HEK293 (cell line): ENCODE measurements around the gene LRRC10B.

ENCODE experiments used
- KLF1 ChIP-seq: fragments of 450-650 bp; formaldehyde crosslinking; IDR thresholded peaks from 2 replicates; pipeline ENCODE4 v1.5.1; 2016; ENCODE audit warnings: missing biosample characterization, missing genetic modification characterization
- ZBTB1 ChIP-seq: fragments of 450-650 bp; formaldehyde crosslinking; IDR thresholded peaks from 2 replicates; pipeline ENCODE4 v1.5.1; 2016; ENCODE audit warnings: missing biosample characterization, missing genetic modification characterization
- ZFHX2 ChIP-seq: fragments of 450-650 bp; formaldehyde crosslinking; conservative IDR thresholded peaks from 2 replicates; pipeline ENCODE4 v1.5.1; 2016; ENCODE audit warnings: missing biosample characterization, missing genetic modification characterization
- ZNF114 ChIP-seq: fragments of 450-650 bp; formaldehyde crosslinking; IDR thresholded peaks from 2 replicates; pipeline ENCODE4 v1.5.0; 2017; ENCODE audit warnings: missing biosample characterization, missing genetic modification characterization
- ZNF121 ChIP-seq: fragments of 450-650 bp; formaldehyde crosslinking; IDR thresholded peaks from 2 replicates; pipeline ENCODE4 v1.5.1; 2016; ENCODE audit warnings: missing biosample characterization, missing genetic modification characterization
- ZNF274 ChIP-seq, 2 experiments: fragments of 200-500 bp in 1 of 2; fragments of 450-650 bp in 1 of 2; sonication (Bioruptor generic) in 1 of 2; formaldehyde crosslinking in 1 of 2; IDR thresholded peaks; 2 replicates each; pipeline versions ENCODE4 v1.5.1 to v1.6.1; 2014 to 2016; ENCODE audit warnings: borderline replicate concordance in 1 of 2, inconsistent platforms in 1 of 2, low read length in 1 of 2, missing biosample characterization in 1 of 2, missing genetic modification characterization in 1 of 2
- ZNF660 ChIP-seq: fragments of 450-650 bp; IDR thresholded peaks from 2 replicates; pipeline ENCODE4 v1.5.1; 2018; ENCODE audit warnings: missing biosample characterization, mild to moderate bottlenecking, missing genetic modification characterization
- ZNF837 ChIP-seq: fragments of 450-650 bp; formaldehyde crosslinking; IDR thresholded peaks from 2 replicates; pipeline ENCODE4 v1.5.1; 2016; ENCODE audit warnings: missing biosample characterization, missing genetic modification characterization
- ZSCAN23 ChIP-seq: fragments of 450-650 bp; formaldehyde crosslinking; IDR thresholded peaks from 2 replicates; pipeline ENCODE4 v1.5.1; 2016; ENCODE audit warnings: missing biosample characterization, missing genetic modification characterization
- TF ChIP-seq, protein P1 (sequence below): fragments of 450-650 bp; formaldehyde crosslinking; IDR thresholded peaks from 2 replicates; pipeline ENCODE4 v1.5.1; 2016; ENCODE audit warnings: missing biosample characterization, missing genetic modification characterization
- TF ChIP-seq, protein P2 (sequence below): fragments of 450-650 bp; formaldehyde crosslinking; conservative IDR thresholded peaks from 2 replicates; pipeline ENCODE4 v1.5.1; 2016; ENCODE audit warnings: low read depth, missing biosample characterization, missing genetic modification characterization
- TF ChIP-seq, protein P3 (sequence below): fragments of 450-650 bp; formaldehyde crosslinking; IDR thresholded peaks from 2 replicates; pipeline ENCODE4 v1.5.1; 2016; ENCODE audit warnings: missing biosample characterization, missing genetic modification characterization

DNA sequence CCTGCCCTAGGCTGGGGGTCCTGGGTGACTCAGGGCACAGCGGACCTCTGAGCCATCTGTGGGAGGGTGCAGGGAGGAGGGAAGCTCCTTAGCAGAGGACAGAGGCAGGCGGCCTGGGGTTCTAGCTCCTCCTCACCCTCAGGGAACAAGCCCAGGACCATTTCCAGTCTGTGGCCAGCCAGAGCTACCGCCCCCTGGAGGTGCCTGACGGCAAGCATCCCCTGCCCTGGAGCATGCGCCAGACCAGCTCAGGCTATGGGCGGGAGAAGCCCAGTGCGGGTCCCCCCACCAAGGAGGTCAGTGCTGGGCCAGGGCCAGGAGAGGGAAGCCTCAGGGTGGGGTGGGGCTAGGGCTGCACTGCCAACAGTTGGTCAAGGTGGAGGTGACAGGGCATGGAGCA lies 26.0 kb upstream of the LRRC10B start:
- TF ChIP-seq, protein P1, sequence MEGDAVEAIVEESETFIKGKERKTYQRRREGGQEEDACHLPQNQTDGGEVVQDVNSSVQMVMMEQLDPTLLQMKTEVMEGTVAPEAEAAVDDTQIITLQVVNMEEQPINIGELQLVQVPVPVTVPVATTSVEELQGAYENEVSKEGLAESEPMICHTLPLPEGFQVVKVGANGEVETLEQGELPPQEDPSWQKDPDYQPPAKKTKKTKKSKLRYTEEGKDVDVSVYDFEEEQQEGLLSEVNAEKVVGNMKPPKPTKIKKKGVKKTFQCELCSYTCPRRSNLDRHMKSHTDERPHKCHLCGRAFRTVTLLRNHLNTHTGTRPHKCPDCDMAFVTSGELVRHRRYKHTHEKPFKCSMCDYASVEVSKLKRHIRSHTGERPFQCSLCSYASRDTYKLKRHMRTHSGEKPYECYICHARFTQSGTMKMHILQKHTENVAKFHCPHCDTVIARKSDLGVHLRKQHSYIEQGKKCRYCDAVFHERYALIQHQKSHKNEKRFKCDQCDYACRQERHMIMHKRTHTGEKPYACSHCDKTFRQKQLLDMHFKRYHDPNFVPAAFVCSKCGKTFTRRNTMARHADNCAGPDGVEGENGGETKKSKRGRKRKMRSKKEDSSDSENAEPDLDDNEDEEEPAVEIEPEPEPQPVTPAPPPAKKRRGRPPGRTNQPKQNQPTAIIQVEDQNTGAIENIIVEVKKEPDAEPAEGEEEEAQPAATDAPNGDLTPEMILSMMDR, result peak; percentile 21; the same call in 1 of the 2 replicates
- TF ChIP-seq ZSCAN23 (tag by site-specific recombination) (no peak), ZBTB1 (tag by site-specific recombination) (no peak), KLF1 (tag by site-specific recombination) (no peak), ZNF837 (tag by site-specific recombination) (no peak), ZFHX2 (no peak), ZNF660 (no peak), ZNF274 (IDR thresholded peaks at IDR 0.05; ENCODE audit: low read length) (no peak), ZNF274 (tag by site-specific recombination; IDR thresholded peaks at IDR 0.05; ENCODE audit: borderline replicate concordance) (no peak), ZNF121 (tag by site-specific recombination) (no peak), ZNF114 (no peak)
- TF ChIP-seq, protein P2, sequence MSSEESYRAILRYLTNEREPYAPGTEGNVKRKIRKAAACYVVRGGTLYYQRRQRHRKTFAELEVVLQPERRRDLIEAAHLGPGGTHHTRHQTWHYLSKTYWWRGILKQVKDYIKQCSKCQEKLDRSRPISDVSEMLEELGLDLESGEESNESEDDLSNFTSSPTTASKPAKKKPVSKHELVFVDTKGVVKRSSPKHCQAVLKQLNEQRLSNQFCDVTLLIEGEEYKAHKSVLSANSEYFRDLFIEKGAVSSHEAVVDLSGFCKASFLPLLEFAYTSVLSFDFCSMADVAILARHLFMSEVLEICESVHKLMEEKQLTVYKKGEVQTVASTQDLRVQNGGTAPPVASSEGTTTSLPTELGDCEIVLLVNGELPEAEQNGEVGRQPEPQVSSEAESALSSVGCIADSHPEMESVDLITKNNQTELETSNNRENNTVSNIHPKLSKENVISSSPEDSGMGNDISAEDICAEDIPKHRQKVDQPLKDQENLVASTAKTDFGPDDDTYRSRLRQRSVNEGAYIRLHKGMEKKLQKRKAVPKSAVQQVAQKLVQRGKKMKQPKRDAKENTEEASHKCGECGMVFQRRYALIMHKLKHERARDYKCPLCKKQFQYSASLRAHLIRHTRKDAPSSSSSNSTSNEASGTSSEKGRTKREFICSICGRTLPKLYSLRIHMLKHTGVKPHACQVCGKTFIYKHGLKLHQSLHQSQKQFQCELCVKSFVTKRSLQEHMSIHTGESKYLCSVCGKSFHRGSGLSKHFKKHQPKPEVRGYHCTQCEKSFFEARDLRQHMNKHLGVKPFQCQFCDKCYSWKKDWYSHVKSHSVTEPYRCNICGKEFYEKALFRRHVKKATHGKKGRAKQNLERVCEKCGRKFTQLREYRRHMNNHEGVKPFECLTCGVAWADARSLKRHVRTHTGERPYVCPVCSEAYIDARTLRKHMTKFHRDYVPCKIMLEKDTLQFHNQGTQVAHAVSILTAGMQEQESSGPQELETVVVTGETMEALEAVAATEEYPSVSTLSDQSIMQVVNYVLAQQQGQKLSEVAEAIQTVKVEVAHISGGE, result no peak
- TF ChIP-seq, protein P3, sequence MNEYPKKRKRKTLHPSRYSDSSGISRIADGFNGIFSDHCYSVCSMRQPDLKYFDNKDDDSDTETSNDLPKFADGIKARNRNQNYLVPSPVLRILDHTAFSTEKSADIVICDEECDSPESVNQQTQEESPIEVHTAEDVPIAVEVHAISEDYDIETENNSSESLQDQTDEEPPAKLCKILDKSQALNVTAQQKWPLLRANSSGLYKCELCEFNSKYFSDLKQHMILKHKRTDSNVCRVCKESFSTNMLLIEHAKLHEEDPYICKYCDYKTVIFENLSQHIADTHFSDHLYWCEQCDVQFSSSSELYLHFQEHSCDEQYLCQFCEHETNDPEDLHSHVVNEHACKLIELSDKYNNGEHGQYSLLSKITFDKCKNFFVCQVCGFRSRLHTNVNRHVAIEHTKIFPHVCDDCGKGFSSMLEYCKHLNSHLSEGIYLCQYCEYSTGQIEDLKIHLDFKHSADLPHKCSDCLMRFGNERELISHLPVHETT, result no peak
